ENCODE data around the gene PHLDA1. TPM values are rescaled to one million over a fixed set of nuclear protein-coding genes. Genes with fewer than 3 reads are reported as not detected.

PHLDA1 gene
- total RNA-seq, 1 donor from 2014 or later = 23.6 TPM

- Mint-ChIP-seq H3K9me3 (no peaks in the 10 kb centered on the region), H3K36me3 (no peaks in the 10 kb centered on the region), H3K4me3 (no peak overlapping the region), H3K4me1 (peaks cover 33% of the 10 kb centered on the region), H3K27ac (no peak overlapping the region), H3K27me3 (ENCODE audit: low read depth) (no peaks in the 10 kb centered on the region)
- DNase-seq (ENCODE audit: low spot score in 2 of 2, unreplicated experiment in 2 of 2) = no peak
- no peak for TF ChIP-seq CTCF (IDR thresholded peaks at IDR 0.05; ENCODE audit: unreplicated experiment)
Measured at GRCh38 chr12:75981247-75982168, 50.1 kb downstream of the PHLDA1 start.

DNA sequence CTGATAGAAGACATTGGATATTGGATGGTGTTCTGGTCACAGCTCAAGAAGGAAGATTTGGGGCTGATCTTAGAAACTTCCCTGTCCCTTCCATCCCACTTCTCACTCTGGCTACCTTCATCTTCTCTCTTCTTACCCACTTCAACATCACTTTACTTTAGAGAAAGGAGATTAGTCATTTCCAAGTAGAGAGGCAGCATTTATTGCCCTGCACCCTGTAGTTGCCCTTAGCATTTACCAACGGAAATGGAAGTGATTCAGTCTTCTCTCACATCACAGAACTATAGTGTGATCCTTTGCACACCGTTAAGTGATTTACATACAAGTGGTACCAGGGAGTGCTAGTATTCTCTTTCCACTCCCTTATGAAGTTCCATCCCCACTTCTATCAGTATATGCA lies 52.4 kb downstream of the PHLDA1 start:
- no peak for TF ChIP-seq CTCF (IDR thresholded peaks at IDR 0.05; ENCODE audit: unreplicated experiment)
- no peak for DNase-seq (ENCODE audit: low spot score in 2 of 2, unreplicated experiment in 2 of 2)
- Mint-ChIP-seq H3K27me3 (ENCODE audit: low read depth) (no peaks in the 10 kb centered on the region), H3K9me3 (no peaks in the 10 kb centered on the region), H3K36me3 (no peaks in the 10 kb centered on the region), H3K4me1 (peaks cover 28% of the 10 kb centered on the region), H3K4me3 (no peak overlapping the region), H3K27ac (peak overlapping the region; percentile 11)

- H3K36me3 Mint-ChIP-seq = no peaks in the 10 kb centered on the region
Measured at GRCh38 chr12:75978677-75979076, 52.9 kb downstream of the PHLDA1 start.

DNA sequence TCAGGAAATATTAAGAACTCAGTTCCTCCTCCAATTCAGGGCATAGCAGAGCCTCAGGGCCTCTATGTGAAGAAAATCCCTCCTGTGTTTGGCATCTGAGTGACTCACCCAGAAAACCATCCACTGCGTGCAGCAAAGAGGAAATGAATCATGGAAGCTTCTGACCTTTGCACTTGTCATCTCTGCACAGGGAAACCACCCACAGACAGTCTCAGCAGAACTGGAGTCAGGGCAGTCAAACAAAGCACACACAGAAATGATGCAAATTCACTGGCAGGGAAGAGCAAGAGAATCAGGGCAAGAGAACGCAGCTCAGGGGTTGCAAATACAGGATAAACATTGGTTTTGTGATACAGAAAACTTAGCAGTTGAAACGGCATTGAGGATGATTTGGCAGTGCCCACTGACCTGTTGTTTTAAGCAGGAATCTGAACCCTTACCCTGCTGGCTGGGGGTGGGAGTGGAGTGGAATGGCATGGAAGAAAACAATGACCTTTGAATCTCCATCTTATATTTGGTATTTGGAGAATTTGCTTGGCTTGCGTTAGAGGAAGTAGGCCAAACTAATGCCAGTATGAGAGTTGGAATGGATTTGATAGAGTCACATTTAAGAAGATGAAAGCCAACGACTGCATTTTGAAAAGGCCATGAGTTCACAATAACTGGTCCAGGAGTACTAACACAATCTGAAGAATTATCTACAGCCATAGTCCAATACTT lies 53.5 kb downstream of the PHLDA1 start:
- H3K27me3 Mint-ChIP-seq (ENCODE audit: low read depth) = no peaks in the 10 kb centered on the region
- no peak for DNase-seq (ENCODE audit: low spot score in 2 of 2, unreplicated experiment in 2 of 2)
- H3K4me3 Mint-ChIP-seq = no peak overlapping the region
- no peak for TF ChIP-seq CTCF (IDR thresholded peaks at IDR 0.05; ENCODE audit: unreplicated experiment)
- no peaks in the 10 kb centered on the region for H3K36me3 Mint-ChIP-seq
- H3K27ac Mint-ChIP-seq = peak overlapping the region; percentile 71
- H3K4me1 Mint-ChIP-seq = peaks cover 28% of the 10 kb centered on the region
- no peaks in the 10 kb centered on the region for H3K9me3 Mint-ChIP-seq

More at GRCh38 chr12:75978677-75979076, 52.9 kb downstream of the PHLDA1 start:
- Mint-ChIP-seq H3K9me3 (no peaks in the 10 kb centered on the region), H3K4me3 (no peak overlapping the region), H3K4me1 (peaks cover 28% of the 10 kb centered on the region), H3K27me3 (ENCODE audit: low read depth) (no peaks in the 10 kb centered on the region), H3K27ac (peak overlapping the region; percentile 71)
- DNase-seq (ENCODE audit: low spot score in 2 of 2, unreplicated experiment in 2 of 2) = no peak
- TF ChIP-seq CTCF (IDR thresholded peaks at IDR 0.05; ENCODE audit: unreplicated experiment) = no peak

- Mint-ChIP-seq H3K4me1 (peaks cover 26% of the 10 kb centered on the region), H3K9me3 (no peaks in the 10 kb centered on the region), H3K27ac (peak overlapping the region; percentile 71), H3K4me3 (no peak overlapping the region), H3K36me3 (no peaks in the 10 kb centered on the region), H3K27me3 (ENCODE audit: low read depth) (no peaks in the 10 kb centered on the region)
- no peak for TF ChIP-seq CTCF (IDR thresholded peaks at IDR 0.05; ENCODE audit: unreplicated experiment)
- DNase-seq (ENCODE audit: low spot score in 2 of 2, unreplicated experiment in 2 of 2) = no peak
Measured at GRCh38 chr12:75977590-75977951, 54.0 kb downstream of the PHLDA1 start.

Measured in mesothelial cell of epicardium (in vitro differentiated cells).